WTC11 (cell line): ENCODE measurements around the gene STAP2. TPM values are rescaled to one million over a fixed set of nuclear protein-coding genes. Genes with fewer than 3 reads are reported as not detected.

Experiments used
- ATAC-seq: fragments of 200-7000 bp; cut with Tn5 transposase; 2 replicates; pipeline ENCODE4 v1.10.0; 2021; ENCODE audit warnings: mild to moderate bottlenecking, moderate library complexity
- CTCF ChIA-PET: fragments of 300-600 bp; sonication (Branson Sonifier 250); formaldehyde crosslinking; loops from one replicate; lab custom pipeline; 2021; ENCODE audit warnings: antibody characterized with exemption; lab: Charles Lee
- POLR2A ChIA-PET: fragments of 350-600 bp; sonication (Branson Sonifier 250); formaldehyde crosslinking; loops from one replicate; lab custom pipeline; 2021; ENCODE audit warnings: antibody characterized with exemption; lab: Charles Lee
- DNase-seq: peaks from one replicate; pipeline ENCODE4 v3.0.0; 2021; ENCODE audit warnings: low spot score
- H3K27ac Mint-ChIP-seq: 2 replicates; pipeline ENCODE4 v1.8.0; 2021; ENCODE audit warnings: mixed read lengths
- H3K27me3 Mint-ChIP-seq: 2 replicates; pipeline ENCODE4 v1.8.0; 2021; ENCODE audit warnings: low read depth, mild to moderate bottlenecking, moderate library complexity, mixed read lengths
- H3K36me3 Mint-ChIP-seq: 2 replicates; pipeline ENCODE4 v1.8.0; 2021; ENCODE audit warnings: mixed read lengths
- H3K4me1 Mint-ChIP-seq: 2 replicates; pipeline ENCODE4 v1.8.0; 2022; ENCODE audit warnings: mixed read lengths
- H3K4me3 Mint-ChIP-seq: 2 replicates; pipeline ENCODE4 v1.8.0; 2021; ENCODE audit warnings: mild to moderate bottlenecking, moderate library complexity, mixed read lengths
- H3K9me3 Mint-ChIP-seq: 2 replicates; pipeline ENCODE4 v1.8.0; 2021; ENCODE audit warnings: mixed read lengths
- FOXK1 ChIP-seq: sonication (generic); formaldehyde crosslinking; IDR thresholded peaks from 2 replicates; pipeline ENCODE4 v1.8.0; 2022; ENCODE audit warnings: mild to moderate bottlenecking, moderate library complexity, missing genetic modification reagents
- MXD4 ChIP-seq: fragments of 250-450 bp; sonication (Bioruptor Pico); IDR thresholded peaks from 2 replicates; pipeline ENCODE4 v1.8.0; 2021; ENCODE audit warnings: mild to moderate bottlenecking, moderate library complexity, borderline replicate concordance
- NR1H2 ChIP-seq: sonication (generic); formaldehyde crosslinking; IDR thresholded peaks from 2 replicates; pipeline ENCODE4 v1.9.0; 2021; ENCODE audit warnings: mild to moderate bottlenecking, moderate library complexity, missing genetic modification reagents
- SMAD3 ChIP-seq: sonication (generic); formaldehyde crosslinking; IDR thresholded peaks from 2 replicates; pipeline ENCODE4 v1.8.0; 2022; ENCODE audit warnings: missing genetic modification reagents, mild to moderate bottlenecking, borderline replicate concordance
- SP1 ChIP-seq: sonication (generic); formaldehyde crosslinking; conservative IDR thresholded peaks from 2 replicates; pipeline ENCODE4 v1.8.1; 2022; ENCODE audit warnings: missing genetic modification reagents
- TEAD4 ChIP-seq: sonication (generic); formaldehyde crosslinking; IDR thresholded peaks from 2 replicates; pipeline ENCODE4 v1.8.0; 2022; ENCODE audit warnings: mild to moderate bottlenecking, missing genetic modification reagents
- ZNF232 ChIP-seq: sonication (generic); formaldehyde crosslinking; IDR thresholded peaks from 2 replicates; pipeline ENCODE4 v1.8.0; 2022; ENCODE audit warnings: mild to moderate bottlenecking, missing genetic modification reagents
- ZNF317 ChIP-seq: sonication (generic); formaldehyde crosslinking; IDR thresholded peaks from 2 replicates; pipeline ENCODE4 v1.8.1; 2023; ENCODE audit warnings: low read depth, mild to moderate bottlenecking, moderate library complexity, missing genetic modification reagents, borderline replicate concordance
- ZNF396 ChIP-seq: fragments of 250-450 bp; sonication (Bioruptor Pico); IDR thresholded peaks from 2 replicates; pipeline ENCODE4 v1.8.0; 2021; ENCODE audit warnings: mild to moderate bottlenecking, moderate library complexity, borderline replicate concordance
- ZNF423 ChIP-seq: fragments of 250-450 bp; sonication (Bioruptor Pico); IDR thresholded peaks from 2 replicates; pipeline ENCODE4 v2.1.2; 2022; ENCODE audit warnings: mild to moderate bottlenecking, moderate library complexity
- ZNF671 ChIP-seq: fragments of 250-450 bp; sonication (Bioruptor Pico); IDR thresholded peaks from 2 replicates; pipeline ENCODE4 v1.8.0; 2021; ENCODE audit warnings: mild to moderate bottlenecking
- total RNA-seq: library from RNA; stranded (reverse); gene quantifications from 3 replicates; pipeline ENCODE4 v1.2.3, GENCODE V29; 2021
- TF ChIP-seq, protein P1 (sequence below): fragments of 250-450 bp; sonication (Bioruptor Pico); IDR thresholded peaks from 2 replicates; pipeline ENCODE4 v2.1.2; 2022; ENCODE audit warnings: mild to moderate bottlenecking, moderate library complexity
- TF ChIP-seq, protein P2 (sequence below): sonication (generic); formaldehyde crosslinking; IDR thresholded peaks from 2 replicates; pipeline ENCODE4 v1.8.1; 2022; ENCODE audit warnings: low read depth, missing genetic modification reagents, borderline replicate concordance
- TF ChIP-seq, protein P3 (sequence below): sonication (generic); formaldehyde crosslinking; IDR thresholded peaks from 2 replicates; pipeline ENCODE4 v1.8.1; 2022; ENCODE audit warnings: low read depth, mild to moderate bottlenecking, moderate library complexity, missing genetic modification reagents, borderline replicate concordance
- TF ChIP-seq, protein P4 (sequence below): sonication (generic); formaldehyde crosslinking; IDR thresholded peaks from 2 replicates; pipeline ENCODE4 v1.8.0; 2022; ENCODE audit warnings: mild to moderate bottlenecking, missing genetic modification reagents
- TF ChIP-seq, protein P5 (sequence below): sonication (generic); formaldehyde crosslinking; conservative IDR thresholded peaks from 2 replicates; pipeline ENCODE4 v1.8.1; 2022; ENCODE audit warnings: mild to moderate bottlenecking, missing genetic modification reagents

STAP2 gene
- total RNA-seq, 1 experiment from 2014 or later: 18.2 TPM

DNA sequence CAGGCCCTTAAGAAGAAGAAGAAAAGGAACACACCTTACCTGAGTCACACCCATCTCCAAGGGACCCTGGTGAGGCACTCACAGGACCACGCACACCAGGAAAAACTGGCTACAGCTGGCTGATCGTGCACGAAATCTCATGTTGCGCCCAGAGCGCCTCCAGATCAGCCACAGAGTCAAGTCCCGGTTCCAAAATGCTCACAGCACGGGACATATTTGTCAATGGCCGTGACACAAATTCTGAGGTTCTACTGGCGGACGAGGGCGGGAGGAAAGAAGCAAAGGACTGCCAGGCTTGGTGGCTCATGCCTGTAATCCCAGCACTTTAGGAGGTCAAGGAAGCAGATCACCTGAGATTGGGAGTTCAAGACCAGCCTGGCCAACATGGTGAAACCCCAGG lies 40.3 kb upstream of the STAP2 start (continued):
- TF ChIP-seq, protein P1, sequence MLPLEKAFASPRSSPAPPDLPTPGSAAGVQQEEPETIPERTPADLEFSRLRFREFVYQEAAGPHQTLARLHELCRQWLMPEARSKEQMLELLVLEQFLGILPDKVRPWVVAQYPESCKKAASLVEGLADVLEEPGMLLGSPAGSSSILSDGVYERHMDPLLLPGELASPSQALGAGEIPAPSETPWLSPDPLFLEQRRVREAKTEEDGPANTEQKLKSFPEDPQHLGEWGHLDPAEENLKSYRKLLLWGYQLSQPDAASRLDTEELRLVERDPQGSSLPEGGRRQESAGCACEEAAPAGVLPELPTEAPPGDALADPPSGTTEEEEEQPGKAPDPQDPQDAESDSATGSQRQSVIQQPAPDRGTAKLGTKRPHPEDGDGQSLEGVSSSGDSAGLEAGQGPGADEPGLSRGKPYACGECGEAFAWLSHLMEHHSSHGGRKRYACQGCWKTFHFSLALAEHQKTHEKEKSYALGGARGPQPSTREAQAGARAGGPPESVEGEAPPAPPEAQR (CRISPR knock-in tag): no peak
- no peak for TF ChIP-seq MXD4
- no peak for TF ChIP-seq NR1H2 (CRISPR knock-in tag)
- TF ChIP-seq, protein P2, sequence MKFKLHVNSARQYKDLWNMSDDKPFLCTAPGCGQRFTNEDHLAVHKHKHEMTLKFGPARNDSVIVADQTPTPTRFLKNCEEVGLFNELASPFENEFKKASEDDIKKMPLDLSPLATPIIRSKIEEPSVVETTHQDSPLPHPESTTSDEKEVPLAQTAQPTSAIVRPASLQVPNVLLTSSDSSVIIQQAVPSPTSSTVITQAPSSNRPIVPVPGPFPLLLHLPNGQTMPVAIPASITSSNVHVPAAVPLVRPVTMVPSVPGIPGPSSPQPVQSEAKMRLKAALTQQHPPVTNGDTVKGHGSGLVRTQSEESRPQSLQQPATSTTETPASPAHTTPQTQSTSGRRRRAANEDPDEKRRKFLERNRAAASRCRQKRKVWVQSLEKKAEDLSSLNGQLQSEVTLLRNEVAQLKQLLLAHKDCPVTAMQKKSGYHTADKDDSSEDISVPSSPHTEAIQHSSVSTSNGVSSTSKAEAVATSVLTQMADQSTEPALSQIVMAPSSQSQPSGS (CRISPR knock-in tag): no peak
- TF ChIP-seq SP1: no peak
- no peak for TF ChIP-seq TEAD4 (CRISPR knock-in tag)

DNA sequence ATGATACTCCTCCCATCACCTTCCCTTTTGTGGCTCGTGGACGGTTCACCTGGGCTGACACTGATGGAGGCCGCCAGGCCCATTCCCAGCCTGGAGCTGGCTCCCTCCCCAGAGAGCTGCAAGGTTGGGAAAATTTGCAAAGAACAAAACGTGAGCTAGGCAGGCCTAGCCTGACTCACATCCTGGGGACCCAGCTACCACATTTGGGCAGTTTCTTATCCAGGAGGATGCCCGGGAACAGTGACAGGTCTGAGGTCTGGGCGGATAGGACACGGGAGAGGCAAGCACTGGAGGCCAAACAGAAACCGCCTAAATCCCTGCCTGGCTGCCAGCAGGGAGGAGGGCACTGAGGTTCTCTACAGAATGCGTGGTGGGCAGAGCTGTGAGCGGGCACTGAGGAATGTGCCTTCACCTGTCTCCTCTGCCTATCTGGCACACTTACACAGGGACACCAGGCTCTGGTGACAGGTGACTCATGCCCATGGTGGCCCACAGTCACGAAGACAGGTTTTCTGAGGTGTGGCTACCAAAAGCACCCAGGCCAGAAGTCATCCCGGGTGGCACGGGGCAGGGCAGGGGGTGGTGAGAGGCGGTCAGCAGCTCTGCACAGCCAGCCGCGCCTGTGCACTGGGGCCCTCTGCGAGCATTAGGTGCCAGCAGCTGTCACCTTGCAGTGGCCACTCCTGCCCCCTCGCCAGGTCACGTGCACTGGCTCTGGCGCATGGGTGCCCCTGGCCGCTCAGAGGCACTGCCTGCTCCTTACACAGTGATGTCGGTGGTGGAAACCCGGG lies 38.6 kb upstream of the STAP2 start:
- Mint-ChIP-seq H3K36me3 (no peaks in the 10 kb centered on the region), H3K4me1 (peaks cover 50% of the 10 kb centered on the region), H3K27ac (peak overlapping the region; percentile 88), H3K4me3 (no peak overlapping the region), H3K9me3 (no peaks in the 10 kb centered on the region), H3K27me3 (no peaks in the 10 kb centered on the region)
- CTCF ChIA-PET: interaction anchor here (1.1 to 5.2 kb wide), 10 partner anchors 12 to 146 kb away, joined by 3 to 48 read pairs (median 22); partner anchors contain the start of genes CHAF1A, MPND and SH3GL1
- DNase-seq (no peak), ATAC-seq (no peak)
- POLR2A ChIA-PET: no interaction called here
- TF ChIP-seq TEAD4 (CRISPR knock-in tag): no peak
- TF ChIP-seq, protein P3, sequence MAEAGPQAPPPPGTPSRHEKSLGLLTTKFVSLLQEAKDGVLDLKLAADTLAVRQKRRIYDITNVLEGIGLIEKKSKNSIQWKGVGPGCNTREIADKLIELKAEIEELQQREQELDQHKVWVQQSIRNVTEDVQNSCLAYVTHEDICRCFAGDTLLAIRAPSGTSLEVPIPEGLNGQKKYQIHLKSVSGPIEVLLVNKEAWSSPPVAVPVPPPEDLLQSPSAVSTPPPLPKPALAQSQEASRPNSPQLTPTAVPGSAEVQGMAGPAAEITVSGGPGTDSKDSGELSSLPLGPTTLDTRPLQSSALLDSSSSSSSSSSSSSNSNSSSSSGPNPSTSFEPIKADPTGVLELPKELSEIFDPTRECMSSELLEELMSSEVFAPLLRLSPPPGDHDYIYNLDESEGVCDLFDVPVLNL (CRISPR knock-in tag): no peak
- no peak for TF ChIP-seq ZNF232 (CRISPR knock-in tag)
- TF ChIP-seq ZNF396 (CRISPR knock-in tag): no peak
- TF ChIP-seq FOXK1 (CRISPR knock-in tag): no peak
- TF ChIP-seq ZNF317 (CRISPR knock-in tag): no peak
- TF ChIP-seq, protein P4, sequence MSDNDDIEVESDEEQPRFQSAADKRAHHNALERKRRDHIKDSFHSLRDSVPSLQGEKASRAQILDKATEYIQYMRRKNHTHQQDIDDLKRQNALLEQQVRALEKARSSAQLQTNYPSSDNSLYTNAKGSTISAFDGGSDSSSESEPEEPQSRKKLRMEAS (CRISPR knock-in tag): no peak
- TF ChIP-seq, protein P5, sequence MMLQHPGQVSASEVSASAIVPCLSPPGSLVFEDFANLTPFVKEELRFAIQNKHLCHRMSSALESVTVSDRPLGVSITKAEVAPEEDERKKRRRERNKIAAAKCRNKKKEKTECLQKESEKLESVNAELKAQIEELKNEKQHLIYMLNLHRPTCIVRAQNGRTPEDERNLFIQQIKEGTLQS (CRISPR knock-in tag): no peak; the same call in 1 of the 2 replicates
- no peak for TF ChIP-seq SMAD3 (CRISPR knock-in tag)

DNA sequence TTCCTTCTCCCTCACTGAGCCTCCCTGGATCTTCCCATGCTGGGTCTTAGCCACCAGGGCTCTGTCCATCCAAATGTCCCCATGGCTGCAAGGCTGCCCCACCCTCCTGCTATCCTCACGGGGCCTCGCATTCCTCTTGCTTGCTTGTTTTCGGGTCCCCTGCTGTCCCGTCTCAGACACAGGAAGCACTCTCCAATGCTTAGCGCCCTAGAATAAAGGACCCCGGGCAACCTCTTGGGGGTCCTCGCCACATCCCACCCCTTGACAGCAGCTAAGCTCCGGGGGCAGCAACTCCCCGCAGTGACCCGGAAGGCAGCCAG lies 38.0 kb upstream of the STAP2 start:
- Mint-ChIP-seq H3K9me3 (no peaks in the 10 kb centered on the region), H3K27ac (peak overlapping the region; percentile 88), H3K4me3 (no peak overlapping the region), H3K27me3 (no peaks in the 10 kb centered on the region), H3K4me1 (peaks cover 50% of the 10 kb centered on the region), H3K36me3 (no peaks in the 10 kb centered on the region)
- DNase-seq (no peak), ATAC-seq (no peak)
- POLR2A ChIA-PET: interaction anchor here (1.8 kb wide), 1 partner anchor 15 kb away, joined by 7 read pairs; no protein-coding TSS in a partner anchor
- TF ChIP-seq FOXK1 (CRISPR knock-in tag) (no peak), ZNF423 (0 out of 2 replicates have a peak, but pooled peaks have one; percentile 10), ZNF671 (no peak)
- CTCF ChIA-PET: interaction anchor here (1.1 to 5.2 kb wide), 10 partner anchors 12 to 147 kb away, joined by 3 to 48 read pairs (median 22); partner anchors contain the start of genes CHAF1A, MPND and SH3GL1
